T-helper 1 cell treated with Interleukin-12 subunit alpha and Interleukin-12 subunit beta and Interleukin-4 antibody, amounts not matched to agents 30 μg/mL and 1 μg/mL, for 36 hours (primary cell): ENCODE results near the gene EPHA4.

ENCODE experiments used
- H3K27ac Mint-ChIP-seq: one replicate; pipeline ENCODE4 v1.8.0; 2021; ENCODE audit warnings: mild to moderate bottlenecking, mixed read lengths
- H3K27me3 Mint-ChIP-seq: one replicate; pipeline ENCODE4 v1.8.0; 2021; ENCODE audit warnings: low read depth, mixed read lengths
- H3K36me3 Mint-ChIP-seq: one replicate; pipeline ENCODE4 v1.8.0; 2021; ENCODE audit warnings: low read depth, mixed read lengths
- H3K4me1 Mint-ChIP-seq: one replicate; pipeline ENCODE4 v1.8.0; 2021; ENCODE audit warnings: low read depth, mixed read lengths
- H3K4me3 Mint-ChIP-seq: one replicate; pipeline ENCODE4 v1.8.0; 2021; ENCODE audit warnings: mild to moderate bottlenecking, moderate library complexity, mixed read lengths
- H3K9me3 Mint-ChIP-seq: one replicate; pipeline ENCODE4 v1.8.0; 2021; ENCODE audit warnings: mixed read lengths

Gene EPHA4

GRCh38 chr2:221590861-221591365, 18.8 kb upstream of the EPHA4 start:
- H3K4me3 Mint-ChIP-seq: no peak overlapping the region
- no peaks in the 10 kb centered on the region for H3K36me3 Mint-ChIP-seq
- H3K9me3 Mint-ChIP-seq: no peaks in the 10 kb centered on the region
- H3K4me1 Mint-ChIP-seq: no peaks in the 10 kb centered on the region
- H3K27ac Mint-ChIP-seq: no peak overlapping the region
- H3K27me3 Mint-ChIP-seq: no peaks in the 10 kb centered on the region

DNA sequence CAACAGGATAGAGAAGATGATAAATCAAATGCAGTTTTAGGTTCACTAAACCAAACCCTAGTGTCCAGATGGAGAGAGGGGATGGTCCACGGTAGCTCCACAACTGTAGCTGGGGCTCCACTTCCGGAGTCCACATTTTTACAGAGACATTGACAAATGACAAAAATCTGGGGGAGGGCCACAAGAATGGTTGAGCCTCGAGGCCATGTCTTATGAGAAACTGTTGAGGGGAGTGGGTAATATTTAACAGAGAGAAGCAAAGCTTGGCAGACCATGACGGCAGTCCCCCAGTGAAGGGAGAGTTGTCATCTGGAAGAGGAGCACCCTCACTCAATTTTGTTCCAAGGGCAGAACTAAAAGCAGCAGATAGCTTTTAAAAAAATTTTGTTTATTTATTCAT, 17.6 kb upstream of the EPHA4 start:
- H3K27me3 Mint-ChIP-seq: no peaks in the 10 kb centered on the region
- no peak overlapping the region for H3K4me3 Mint-ChIP-seq

GRCh38 chr2:221588306-221588985, 16.3 kb upstream of the EPHA4 start:
- no peak overlapping the region for H3K27ac Mint-ChIP-seq
- no peaks in the 10 kb centered on the region for H3K4me1 Mint-ChIP-seq
- H3K9me3 Mint-ChIP-seq: no peaks in the 10 kb centered on the region
- H3K4me3 Mint-ChIP-seq: no peak overlapping the region
- peaks cover 4% of the 10 kb centered on the region for H3K27me3 Mint-ChIP-seq
- H3K36me3 Mint-ChIP-seq: no peaks in the 10 kb centered on the region

More for the DNA sequence above, 17.6 kb upstream of the EPHA4 start:
- Mint-ChIP-seq H3K27ac (no peak overlapping the region), H3K9me3 (no peaks in the 10 kb centered on the region), H3K4me1 (no peaks in the 10 kb centered on the region), H3K36me3 (no peaks in the 10 kb centered on the region)

GRCh38 chr2:221581986-221582385, 9.9 kb upstream of the EPHA4 start:
- Mint-ChIP-seq H3K4me3 (no peak overlapping the region), H3K27ac (no peak overlapping the region), H3K36me3 (no peaks in the 10 kb centered on the region), H3K9me3 (no peaks in the 10 kb centered on the region), H3K27me3 (peaks cover 28% of the 10 kb centered on the region), H3K4me1 (no peaks in the 10 kb centered on the region)

- H3K27ac Mint-ChIP-seq: no peak overlapping the region
- H3K4me1 Mint-ChIP-seq: peaks cover 24% of the 10 kb centered on the region
- no peaks in the 10 kb centered on the region for H3K9me3 Mint-ChIP-seq
- peaks cover 6% of the 10 kb centered on the region for H3K36me3 Mint-ChIP-seq
- H3K27me3 Mint-ChIP-seq: peaks cover 62% of the 10 kb centered on the region
- peak overlapping the region; percentile 71 for H3K4me3 Mint-ChIP-seq
Measured at GRCh38 chr2:221574231-221574570, 2.1 kb upstream of the EPHA4 start.

GRCh38 chr2:221573430-221574230, 1.5 kb upstream of the EPHA4 start:
- Mint-ChIP-seq H3K27ac (peak overlapping the region; percentile 7), H3K4me1 (peaks cover 24% of the 10 kb centered on the region), H3K36me3 (peaks cover 6% of the 10 kb centered on the region), H3K9me3 (no peaks in the 10 kb centered on the region), H3K4me3 (peak overlapping the region; percentile 71), H3K27me3 (peaks cover 65% of the 10 kb centered on the region)

DNA sequence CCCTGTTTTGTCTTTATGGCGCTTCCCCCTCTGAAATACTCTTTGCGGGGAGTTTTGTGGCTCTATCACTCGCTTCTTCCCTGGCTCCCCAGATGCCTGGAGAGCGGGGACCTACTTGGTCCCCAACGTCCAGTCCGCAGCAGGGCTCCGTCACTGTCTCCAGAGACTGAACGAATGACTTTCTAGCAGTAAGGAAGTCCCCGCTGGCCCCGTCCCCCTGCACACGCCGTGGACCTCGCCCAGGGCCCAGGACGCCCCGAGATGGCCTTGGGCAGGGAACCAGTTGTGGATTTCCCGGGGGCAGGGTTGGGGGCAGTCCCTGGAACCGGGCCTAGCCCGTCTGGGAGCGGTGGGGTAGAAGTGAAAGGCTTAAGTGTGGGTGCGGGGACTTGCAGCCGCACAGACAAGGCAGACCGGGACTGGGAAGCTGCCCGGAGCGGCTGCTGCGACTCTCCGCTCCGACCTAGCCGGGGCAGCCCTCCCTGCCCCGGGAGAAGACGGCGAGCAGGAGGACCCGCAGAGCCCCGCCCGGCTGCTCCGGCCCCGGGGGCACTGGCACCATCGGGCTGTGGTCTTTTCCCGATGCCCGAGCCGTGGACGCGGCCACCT, 821 bp upstream of the EPHA4 start:
- peaks cover 24% of the 10 kb centered on the region for H3K4me1 Mint-ChIP-seq
- peaks cover 72% of the 10 kb centered on the region for H3K27me3 Mint-ChIP-seq
- peak overlapping the region; percentile 58 for H3K27ac Mint-ChIP-seq
- peak overlapping the region; percentile 93 for H3K4me3 Mint-ChIP-seq
- H3K9me3 Mint-ChIP-seq: no peaks in the 10 kb centered on the region
- H3K36me3 Mint-ChIP-seq: peaks cover 7% of the 10 kb centered on the region

DNA sequence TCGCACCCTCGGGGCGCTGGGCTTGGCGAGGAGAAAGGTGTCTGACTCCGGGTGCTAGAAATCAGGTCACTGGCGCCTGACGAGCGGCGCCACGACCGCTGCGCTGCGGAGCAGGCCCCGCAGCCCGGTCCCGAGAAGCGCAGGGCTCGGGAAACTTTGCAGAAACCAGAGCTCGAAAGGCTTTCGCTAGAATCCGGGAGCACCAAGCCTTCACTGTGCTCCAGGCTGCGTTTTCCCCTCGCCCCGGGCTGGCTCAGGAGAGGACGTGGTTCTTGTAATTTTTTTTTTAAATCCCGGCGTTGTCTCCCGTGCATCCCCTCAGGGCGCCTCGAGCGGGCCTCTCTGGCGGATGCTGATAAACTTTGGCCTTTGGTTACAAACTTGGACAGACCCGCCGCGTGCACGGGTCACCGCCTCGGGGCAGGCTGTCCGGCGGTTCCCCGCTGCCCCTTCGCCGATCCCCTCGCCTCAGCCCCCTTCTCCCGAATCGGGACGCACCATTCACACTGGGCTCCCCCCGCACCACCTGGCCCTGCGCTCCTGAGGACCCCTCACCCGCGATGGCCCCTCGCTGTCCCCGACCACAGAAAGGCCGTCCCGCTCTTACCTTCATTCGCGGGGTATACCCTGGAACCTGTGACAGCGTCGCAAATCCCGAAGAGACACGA, 419 bp downstream of the EPHA4 start:
- peak overlapping the region; percentile 80 for H3K27ac Mint-ChIP-seq
- H3K36me3 Mint-ChIP-seq: peaks cover 10% of the 10 kb centered on the region
- no peaks in the 10 kb centered on the region for H3K9me3 Mint-ChIP-seq
- H3K4me1 Mint-ChIP-seq: peaks cover 26% of the 10 kb centered on the region
- peaks cover 69% of the 10 kb centered on the region for H3K27me3 Mint-ChIP-seq
- H3K4me3 Mint-ChIP-seq: peak overlapping the region; percentile 93

DNA sequence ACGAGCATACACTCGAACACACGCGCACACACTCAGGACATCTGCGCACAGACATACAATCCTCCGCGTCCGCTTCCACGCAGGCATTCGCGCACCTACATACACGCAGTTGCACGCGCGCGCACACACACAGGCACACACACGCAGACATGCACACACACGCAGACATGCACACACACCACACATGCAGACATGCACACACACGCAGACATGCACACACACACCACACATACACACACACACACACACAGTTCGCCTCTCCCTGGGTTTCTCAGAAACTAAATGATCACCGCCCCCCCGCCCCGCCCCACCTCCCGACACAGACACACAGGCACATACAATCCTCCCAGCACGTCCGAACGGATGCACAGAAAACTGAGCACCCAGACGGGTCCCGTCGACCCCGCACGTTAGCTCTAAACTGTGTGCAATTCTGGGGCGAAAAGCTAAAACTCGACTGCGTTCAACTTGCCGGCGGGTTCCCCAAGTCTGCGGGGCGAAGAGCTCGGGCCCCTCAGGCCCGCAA, 1.0 kb downstream of the EPHA4 start:
- H3K27me3 Mint-ChIP-seq: peaks cover 70% of the 10 kb centered on the region
- H3K27ac Mint-ChIP-seq: peak overlapping the region; percentile 27
- H3K4me1 Mint-ChIP-seq: peaks cover 26% of the 10 kb centered on the region
- H3K36me3 Mint-ChIP-seq: peaks cover 12% of the 10 kb centered on the region
- peak overlapping the region; percentile 93 for H3K4me3 Mint-ChIP-seq
- H3K9me3 Mint-ChIP-seq: no peaks in the 10 kb centered on the region

DNA sequence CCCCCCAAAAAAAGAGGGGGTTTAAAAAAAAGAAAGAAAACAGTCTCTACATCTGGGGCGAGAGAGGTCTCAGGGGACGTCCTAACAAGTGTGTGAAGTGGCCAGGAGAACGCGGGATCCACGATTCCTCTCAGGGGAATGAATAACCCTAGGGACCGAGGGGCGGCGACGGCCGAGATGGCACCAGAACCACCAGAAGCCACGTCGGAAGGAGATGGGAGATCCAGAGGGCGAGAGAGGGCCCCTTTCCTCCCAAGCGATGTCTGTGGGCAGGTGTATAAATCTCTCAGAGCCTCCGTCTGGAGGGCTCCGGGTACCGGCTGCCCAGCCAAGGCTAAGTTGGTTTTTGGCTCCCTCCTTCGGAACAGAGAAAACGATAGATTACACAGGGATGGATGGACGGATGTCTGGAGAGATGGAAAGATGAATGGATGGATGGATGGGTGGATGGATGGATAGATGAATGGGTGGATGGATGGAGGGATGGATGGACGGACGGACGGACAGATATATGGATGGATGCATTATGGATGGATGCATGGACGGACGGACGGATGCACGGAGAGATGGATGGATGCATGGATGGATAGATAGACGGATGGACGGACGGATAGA, 1.7 kb downstream of the EPHA4 start:
- peaks cover 73% of the 10 kb centered on the region for H3K27me3 Mint-ChIP-seq
- no peaks in the 10 kb centered on the region for H3K9me3 Mint-ChIP-seq
- peaks cover 26% of the 10 kb centered on the region for H3K4me1 Mint-ChIP-seq
- peak overlapping the region; percentile 93 for H3K4me3 Mint-ChIP-seq
- H3K36me3 Mint-ChIP-seq: peaks cover 12% of the 10 kb centered on the region
- peak overlapping the region; percentile 8 for H3K27ac Mint-ChIP-seq

- H3K27ac Mint-ChIP-seq: no peak overlapping the region
- no peaks in the 10 kb centered on the region for H3K9me3 Mint-ChIP-seq
- H3K4me1 Mint-ChIP-seq: peaks cover 26% of the 10 kb centered on the region
- H3K36me3 Mint-ChIP-seq: peaks cover 12% of the 10 kb centered on the region
- H3K4me3 Mint-ChIP-seq: peak overlapping the region; percentile 93
- H3K27me3 Mint-ChIP-seq: peaks cover 69% of the 10 kb centered on the region
Measured at GRCh38 chr2:221569871-221570270, 2.2 kb downstream of the EPHA4 start.

- H3K9me3 Mint-ChIP-seq: no peaks in the 10 kb centered on the region
- H3K27me3 Mint-ChIP-seq: peaks cover 65% of the 10 kb centered on the region
- H3K4me1 Mint-ChIP-seq: peaks cover 26% of the 10 kb centered on the region
- no peak overlapping the region for H3K27ac Mint-ChIP-seq
- peak overlapping the region; percentile 45 for H3K4me3 Mint-ChIP-seq
- H3K36me3 Mint-ChIP-seq: peaks cover 12% of the 10 kb centered on the region
Measured at GRCh38 chr2:221569425-221569845, 2.7 kb downstream of the EPHA4 start.

DNA sequence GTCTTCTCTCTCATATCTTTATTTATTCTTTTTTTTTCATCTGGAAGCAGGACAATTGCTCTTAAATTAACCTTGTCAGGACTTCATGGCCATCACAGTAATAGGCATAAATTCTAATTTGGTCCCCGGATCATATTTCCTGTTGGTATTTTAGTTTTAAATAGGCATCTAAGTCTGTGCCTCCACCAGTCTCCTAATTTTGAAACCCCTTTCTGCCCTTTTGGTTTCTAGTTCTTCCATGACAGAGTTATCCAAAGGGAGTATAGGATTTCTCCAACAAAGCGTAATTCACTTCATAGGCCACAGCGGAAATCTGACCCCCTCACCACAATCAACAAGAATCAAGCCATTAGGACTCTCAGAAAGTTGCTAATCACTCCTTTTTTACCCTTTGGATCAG, 3.8 kb downstream of the EPHA4 start:
- H3K27me3 Mint-ChIP-seq: peaks cover 55% of the 10 kb centered on the region
- no peaks in the 10 kb centered on the region for H3K9me3 Mint-ChIP-seq
- no peak overlapping the region for H3K4me3 Mint-ChIP-seq
- H3K4me1 Mint-ChIP-seq: peaks cover 20% of the 10 kb centered on the region
- H3K27ac Mint-ChIP-seq: no peak overlapping the region
- peaks cover 15% of the 10 kb centered on the region for H3K36me3 Mint-ChIP-seq

DNA sequence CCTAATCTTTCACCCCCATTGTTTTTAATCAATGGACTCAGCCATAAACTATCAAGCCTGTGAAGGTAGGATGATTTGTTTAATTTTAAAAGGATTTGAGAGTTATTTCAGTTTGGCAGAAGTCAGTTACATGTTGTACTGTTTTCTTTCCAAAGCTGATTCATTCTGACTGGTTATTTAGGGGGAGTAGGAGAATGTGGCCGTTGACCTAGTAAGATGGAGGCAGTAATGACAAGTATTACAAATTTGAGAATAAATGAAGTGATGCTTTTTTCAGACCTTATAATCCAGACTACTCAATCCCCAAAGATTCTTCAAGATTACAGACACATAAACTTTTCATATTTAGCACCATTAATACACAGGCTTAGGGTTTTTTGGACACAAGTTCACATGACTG, 4.3 kb downstream of the EPHA4 start:
- Mint-ChIP-seq H3K9me3 (no peaks in the 10 kb centered on the region), H3K4me3 (no peak overlapping the region), H3K4me1 (peaks cover 19% of the 10 kb centered on the region), H3K36me3 (peaks cover 19% of the 10 kb centered on the region), H3K27me3 (peaks cover 58% of the 10 kb centered on the region), H3K27ac (no peak overlapping the region)
